Measurements from ENCODE around the gene PDXK. TPM values are rescaled to one million over a fixed set of nuclear protein-coding genes. Genes with fewer than 3 reads are reported as not detected.
"Not testable (repeated sequence)": the region's sequence is repeated elsewhere in the genome, so short reads cannot be mapped to it uniquely, and the experiment has no call there.

Gene PDXK
- total RNA-seq, 1 experiment from 2014 or later, result 214 TPM

- no peak for DNase-seq
- no peak overlapping the region for H3K27ac Mint-ChIP-seq (ENCODE audit: unreplicated experiment)
- CTCF ChIA-PET, result no interaction called here
- H3K36me3 Mint-ChIP-seq (ENCODE audit: insufficient read depth, unreplicated experiment), result peaks cover 38% of the 10 kb centered on the region
- no peak for TF ChIP-seq CTCF (IDR thresholded peaks at IDR 0.05; ENCODE audit: unreplicated experiment)
- intact Hi-C loops (cut with micrococcal nuclease; ENCODE audit: unreplicated experiment), result no loop called here
- H3K9me3 Mint-ChIP-seq (ENCODE audit: low read depth, unreplicated experiment), result no peaks in the 10 kb centered on the region
- no peak overlapping the region for H3K4me3 Mint-ChIP-seq (ENCODE audit: low read depth, unreplicated experiment)
- no peaks in the 10 kb centered on the region for H3K4me1 Mint-ChIP-seq (ENCODE audit: low read depth, unreplicated experiment)
- no peaks in the 10 kb centered on the region for H3K27me3 Mint-ChIP-seq (ENCODE audit: unreplicated experiment)
- no TSS peak for BruUV-seq (replicated peaks)
Observed at GRCh38 chr21:43679951-43680350, 39.0 kb upstream of the PDXK start.

- H3K27me3 Mint-ChIP-seq (ENCODE audit: unreplicated experiment); CTCF ChIA-PET; BruUV-seq (replicated peaks); intact Hi-C loops (cut with micrococcal nuclease; ENCODE audit: unreplicated experiment); H3K4me3 Mint-ChIP-seq (ENCODE audit: low read depth, unreplicated experiment); H3K4me1 Mint-ChIP-seq (ENCODE audit: low read depth, unreplicated experiment); H3K27ac Mint-ChIP-seq (ENCODE audit: unreplicated experiment); DNase-seq; H3K9me3 Mint-ChIP-seq (ENCODE audit: low read depth, unreplicated experiment): not testable (repeated sequence)
- H3K36me3 Mint-ChIP-seq (ENCODE audit: insufficient read depth, unreplicated experiment), result peaks cover 38% of the 10 kb centered on the region
Observed at GRCh38 chr21:43680421-43680820, 38.5 kb upstream of the PDXK start.

DNA sequence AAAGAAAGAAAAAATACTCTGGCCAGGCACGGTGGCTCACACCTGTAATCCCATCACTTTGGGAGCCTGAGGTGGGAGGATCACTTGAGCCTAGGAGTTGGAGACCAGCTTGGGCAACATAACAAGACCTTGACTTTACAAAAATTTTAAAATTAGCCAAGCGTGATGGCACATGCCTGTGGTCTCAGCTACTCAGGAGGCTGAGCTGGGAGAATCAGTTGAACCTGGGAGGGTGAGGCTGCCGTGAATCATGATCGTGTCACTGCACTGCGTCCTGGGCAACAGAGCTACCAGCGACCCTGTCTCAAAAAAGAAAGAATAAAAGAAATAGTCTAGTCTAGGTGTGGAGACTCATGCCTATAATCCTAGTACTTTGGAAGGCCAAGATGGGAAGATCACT, 37.3 kb upstream of the PDXK start:
- H3K27me3 Mint-ChIP-seq (ENCODE audit: unreplicated experiment), result no peaks in the 10 kb centered on the region
- intact Hi-C loops (cut with micrococcal nuclease; ENCODE audit: unreplicated experiment), result no loop called here
- H3K36me3 Mint-ChIP-seq (ENCODE audit: insufficient read depth, unreplicated experiment), result peaks cover 38% of the 10 kb centered on the region
- no TSS peak for BruUV-seq (replicated peaks)
- H3K9me3 Mint-ChIP-seq (ENCODE audit: low read depth, unreplicated experiment), result no peaks in the 10 kb centered on the region
- H3K4me3 Mint-ChIP-seq (ENCODE audit: low read depth, unreplicated experiment), result no peak overlapping the region
- no peak for DNase-seq
- no peaks in the 10 kb centered on the region for H3K4me1 Mint-ChIP-seq (ENCODE audit: low read depth, unreplicated experiment)
- H3K27ac Mint-ChIP-seq (ENCODE audit: unreplicated experiment), result no peak overlapping the region
- CTCF ChIA-PET, result no interaction called here
- TF ChIP-seq CTCF (IDR thresholded peaks at IDR 0.05; ENCODE audit: unreplicated experiment), result no peak

DNA sequence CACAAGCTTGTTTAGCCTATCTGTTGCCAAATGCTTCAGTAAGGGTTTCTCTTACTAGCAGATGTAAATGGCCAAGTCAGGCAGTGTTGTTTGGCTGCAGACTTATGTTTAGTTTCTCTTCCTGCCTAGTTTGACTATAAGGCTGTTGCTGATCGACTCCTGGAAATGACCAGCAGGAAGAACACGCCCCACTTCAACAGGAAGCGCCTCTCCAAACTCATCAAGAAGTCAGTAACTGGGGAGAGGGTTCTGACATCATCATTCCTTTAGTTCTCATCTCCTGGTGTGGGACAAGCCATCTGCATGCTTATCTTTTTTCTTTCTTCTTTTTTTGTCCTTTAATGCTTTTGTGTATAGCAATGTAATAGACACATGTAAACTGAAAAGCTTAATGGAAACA, 34.5 kb upstream of the PDXK start:
- H3K4me1 Mint-ChIP-seq (ENCODE audit: low read depth, unreplicated experiment), result no peaks in the 10 kb centered on the region
- H3K27me3 Mint-ChIP-seq (ENCODE audit: unreplicated experiment), result no peaks in the 10 kb centered on the region
- peaks cover 38% of the 10 kb centered on the region for H3K36me3 Mint-ChIP-seq (ENCODE audit: insufficient read depth, unreplicated experiment)
- no peak overlapping the region for H3K27ac Mint-ChIP-seq (ENCODE audit: unreplicated experiment)
- intact Hi-C loops (cut with micrococcal nuclease; ENCODE audit: unreplicated experiment), result no loop called here
- no peak overlapping the region for H3K4me3 Mint-ChIP-seq (ENCODE audit: low read depth, unreplicated experiment)
- H3K9me3 Mint-ChIP-seq (ENCODE audit: low read depth, unreplicated experiment), result no peaks in the 10 kb centered on the region
- TF ChIP-seq CTCF (IDR thresholded peaks at IDR 0.05; ENCODE audit: unreplicated experiment), result no peak
- DNase-seq, result no peak
- no TSS peak for BruUV-seq (replicated peaks)
- CTCF ChIA-PET, result no interaction called here

GRCh38 chr21:43686811-43687565, 31.9 kb upstream of the PDXK start:
- Mint-ChIP-seq H3K27ac (ENCODE audit: unreplicated experiment) (no peak overlapping the region), H3K9me3 (ENCODE audit: low read depth, unreplicated experiment) (no peaks in the 10 kb centered on the region), H3K27me3 (ENCODE audit: unreplicated experiment) (no peaks in the 10 kb centered on the region), H3K36me3 (ENCODE audit: insufficient read depth, unreplicated experiment) (peaks cover 41% of the 10 kb centered on the region), H3K4me1 (ENCODE audit: low read depth, unreplicated experiment) (no peaks in the 10 kb centered on the region), H3K4me3 (ENCODE audit: low read depth, unreplicated experiment) (no peak overlapping the region)
- intact Hi-C loops (cut with micrococcal nuclease; ENCODE audit: unreplicated experiment), result no loop called here
- CTCF ChIA-PET, result no interaction called here
- TF ChIP-seq CTCF (IDR thresholded peaks at IDR 0.05; ENCODE audit: unreplicated experiment), result no peak
- DNase-seq, result no peak
- BruUV-seq (replicated peaks), result no TSS peak

Measured in Calu3 (cell line).